K562 (cell line): ENCODE data around the gene UBE2E2. TPM values are rescaled to one million over a fixed set of nuclear protein-coding genes. Genes with fewer than 3 reads are reported as not detected.

Experiments
- ATAC-seq: fragments of 200-7000 bp; cut with Tn5 transposase; 3 replicates; pipeline ENCODE4 v1.9.1; 2020; ENCODE audit warnings: moderate library complexity
- BruUV-seq: library from RNA; stranded (reverse); fragments of 400-500 nt; replicated peaks from 2 replicates; lab custom pipeline; 2021; lab: Mats Ljungman, UMichigan
- CTCF ChIA-PET: fragments of 300-600 bp; formaldehyde crosslinking; extraction: SDS; loops from one replicate; lab custom pipeline; 2021; ENCODE audit warnings: low intra/inter-chr PET ratio; lab: Yijun Ruan, JAX
- POLR2A ChIA-PET: fragments of 300-600, 350-650 bp; sonication (Branson Sonifier 250); formaldehyde crosslinking; extraction: SDS; loops from one replicate; lab custom pipeline; 2021; ENCODE audit warnings: antibody characterized with exemption, inconsistent platforms; lab: Yijun Ruan, JAX
- DNase-seq, 4 experiments: peaks; one replicate each; pipeline versions ENCODE4 v3.0.0 to v3.0.0-alpha.2; 2011 to 2018; ENCODE audit warnings: low spot score in 3 of 4, mixed read lengths in 3 of 4; ENCODE audit errors: extremely low read depth in 1 of 4
- FAIRE-seq: peaks from 2 replicates; lab custom pipeline; 2011; peaks lifted over from hg19 to GRCh38; lab: Jason Lieb, UNC
- H2AFZ ChIP-seq: 2 replicates; pipeline ENCODE4 v1.6.0; 2011; ENCODE audit warnings: low read depth, low read length, control low read depth, inconsistent platforms
- H3K27ac ChIP-seq: fragments of 200-600 bp; 3 replicates; pipeline ENCODE4 v1.8.0; 2011; ENCODE audit warnings: low read depth, mild to moderate bottlenecking, control low read depth, inconsistent platforms, low read length, moderate library complexity, mixed read lengths; ENCODE audit errors: extremely low read depth
- H3K27me3 ChIP-seq, 2 experiments: fragments of 300-600 bp in 1 of 2; 2 replicates in 1 of 2; 3 replicates in 1 of 2; pipeline versions ENCODE4 v1.6.0 to v1.8.0; 2011; ENCODE audit warnings: inconsistent platforms in 2 of 2, low read length in 2 of 2, mild to moderate bottlenecking in 1 of 2, mixed read lengths in 1 of 2, moderate library complexity in 1 of 2; ENCODE audit not compliant: control insufficient read depth in 2 of 2, insufficient read depth in 2 of 2
- H3K36me3 ChIP-seq: fragments of 300-600 bp; 3 replicates; pipeline ENCODE4 v1.8.0; 2011; ENCODE audit warnings: mild to moderate bottlenecking, low read length, inconsistent platforms; ENCODE audit not compliant: control insufficient read depth, insufficient read depth
- H3K4me1 ChIP-seq, 2 experiments: fragments of 200-600 bp in 1 of 2; replicated peaks in 1 of 2; 2 replicates in 1 of 2; 3 replicates in 1 of 2; pipeline versions ENCODE4 v1.5.1 to v1.8.0; 2011; ENCODE audit warnings: inconsistent platforms in 2 of 2, low read length in 2 of 2, mild to moderate bottlenecking in 1 of 2, mixed read lengths in 1 of 2, moderate library complexity in 1 of 2; ENCODE audit not compliant: control insufficient read depth in 2 of 2, insufficient read depth in 2 of 2
- H3K4me2 ChIP-seq: 2 replicates; pipeline ENCODE4 v1.6.1; 2011; ENCODE audit warnings: low read length, control low read depth, inconsistent platforms, mixed read lengths; ENCODE audit not compliant: insufficient read depth
- H3K4me3 ChIP-seq: fragments of 200-600 bp; sonication (generic), shearing (Covaris generic); 2 replicates; pipeline ENCODE4 v1.5.1; 2016; ENCODE audit warnings: control low read depth, inconsistent platforms
- H3K79me2 ChIP-seq: fragments of 200-600 bp; 3 replicates; pipeline ENCODE4 v1.8.0; 2011; ENCODE audit warnings: low read length, inconsistent platforms; ENCODE audit not compliant: control insufficient read depth, insufficient read depth
- H3K9ac ChIP-seq, 2 experiments: 2 replicates each; pipeline versions ENCODE4 v1.6.0 to v1.6.1; 2011; ENCODE audit warnings: low read depth in 2 of 2, low read length in 2 of 2, control low read depth in 1 of 2, inconsistent platforms in 1 of 2, mild to moderate bottlenecking in 1 of 2, mixed read lengths in 1 of 2; ENCODE audit not compliant: insufficient read depth in 1 of 2
- H3K9me1 ChIP-seq: one replicate; pipeline ENCODE4 v1.6.0; 2011; ENCODE audit warnings: inconsistent platforms, mild to moderate bottlenecking, low read length, moderate library complexity; ENCODE audit not compliant: control insufficient read depth, insufficient read depth
- H3K9me3 ChIP-seq: replicated peaks from 2 replicates; pipeline ENCODE4 v1.5.1; 2011; ENCODE audit warnings: low read depth, low read length, inconsistent platforms; ENCODE audit not compliant: control insufficient read depth, insufficient read depth
- H4K20me1 ChIP-seq: replicated peaks from 2 replicates; pipeline ENCODE4 v1.6.1; 2011; ENCODE audit warnings: low read length, inconsistent platforms, mixed read lengths; ENCODE audit not compliant: control insufficient read depth, insufficient read depth
- BDP1 ChIP-seq: IDR thresholded peaks from 3 replicates; pipeline ENCODE4 v1.6.1; 2011; ENCODE audit not compliant: insufficient read length, insufficient read depth
- CAMTA2 ChIP-seq: fragments of 250-450 bp; sonication (Bioruptor Pico); conservative IDR thresholded peaks from 2 replicates; pipeline ENCODE4 v1.5.1; 2022
- GTF3C2 ChIP-seq: IDR thresholded peaks from 3 replicates; pipeline ENCODE4 v1.6.1; 2011; ENCODE audit warnings: borderline replicate concordance, mild to moderate bottlenecking, moderate library complexity; ENCODE audit not compliant: insufficient read length; ENCODE audit errors: extremely low read depth
- HDAC8 ChIP-seq: fragments of 450-650 bp; IDR thresholded peaks from 2 replicates; pipeline ENCODE4 v1.6.1; 2016; ENCODE audit warnings: mild to moderate bottlenecking, missing genetic modification characterization, moderate library complexity, missing compliant biosample characterization
- PPARD ChIP-seq: fragments of 250-450 bp; sonication (Bioruptor Pico); IDR thresholded peaks from 2 replicates; pipeline ENCODE4 v1.8.0; 2022; ENCODE audit warnings: inconsistent platforms, mild to moderate bottlenecking, moderate library complexity
- PTBP1 ChIP-seq: fragments of 200-400 bp; formaldehyde crosslinking; IDR thresholded peaks from 2 replicates; pipeline ENCODE4 v1.6.1; 2017; ENCODE audit warnings: low read depth, low read length
- RBBP5 ChIP-seq: fragments of 200-600 bp; sonication (generic); IDR thresholded peaks from 2 replicates; pipeline ENCODE4 v1.6.1; 2012; ENCODE audit warnings: borderline replicate concordance, mild to moderate bottlenecking, low read length, control low read depth, inconsistent platforms; ENCODE audit not compliant: insufficient read depth, poor library complexity, severe bottlenecking
- TCFL5 ChIP-seq: fragments of 250-450 bp; sonication (Bioruptor Pico); conservative IDR thresholded peaks from 2 replicates; pipeline ENCODE4 v1.6.1; 2021; ENCODE audit warnings: mild to moderate bottlenecking, moderate library complexity, matching md5 sums
- TRIM28 ChIP-seq: fragments of 450-650 bp; IDR thresholded peaks from 2 replicates; pipeline ENCODE4 v1.6.1; 2017
- WGBS: fragments of 100-300 bp; shearing (Covaris generic); methylation state at CpG from one replicate; pipeline ENCODE4 v1.1.6; 2016; ENCODE audit warnings: low coverage, mixed read lengths; ENCODE audit not compliant: insufficient coverage; ENCODE audit errors: missing lambda C conversion rate; 5-methylcytosine and 5-hydroxymethylcytosine counted together
- in situ Hi-C: fragments of 300-500 bp; cut with MboI; formaldehyde crosslinking; loops from 4 replicates; pipeline ENCODE4 v1.15.0; 2018; ENCODE audit warnings: inconsistent platforms, mixed read lengths
- intact Hi-C: fragments of 100-400 bp; cut with micrococcal nuclease; formaldehyde crosslinking; loops from 2 replicates; pipeline ENCODE4 v1.14.2; 2022
- polyA plus RNA-seq, 8 experiments: library from polyadenylated mRNA; depleted of rRNA in 4 of 8; stranded (reverse) in 5 of 8; unstranded in 3 of 8; fragments of >200 nt; fragmentation: Nextera tagmentation in 2 of 8; fragmentation: Illumina TruSeq in 1 of 8; extraction: Ambion mirVana in 2 of 8; extraction: Trizol in 1 of 8; gene quantifications; 2 replicates each; pipeline versions ENCODE4 v1.2.1 to v1.2.3, GENCODE V29; 2011 to 2014; ENCODE audit warnings: inconsistent platforms in 1 of 8, missing spikeins in 1 of 8
- total RNA-seq, 7 experiments: library from RNA; depleted of rRNA in 6 of 7; stranded (reverse); fragments of >200 nt in 6 of 7; fragmentation: Illumina TruSeq in 2 of 7; extraction: Trizol in 2 of 7; gene quantifications; 2 replicates each; pipeline versions ENCODE4 v1.2.1 to v1.2.3, GENCODE V29; 2011 to 2021; ENCODE audit warnings: low replicate concordance in 1 of 7

Gene UBE2E2
- total and polyA plus RNA-seq, 9 of the 15 experiments (the other 6 are each of a cell fraction or from before 2014, with no cell fraction given): 0.22 to 5.1 (median 1.9) TPM

- ATAC-seq: no peak
- no peaks in the 10 kb centered on the region for H4K20me1 ChIP-seq
- in situ Hi-C loops: no loop called here
- no peak overlapping the region for H3K4me2 ChIP-seq
- H2AFZ ChIP-seq: no peak overlapping the region
- H3K9me1 ChIP-seq: no peaks in the 10 kb centered on the region
- BruUV-seq: no TSS peak
- intact Hi-C loops: no loop called here
- no peaks in the 10 kb centered on the region for H3K9me3 ChIP-seq
- WGBS: 0% methylated on average over 4 of the region's 4 CpGs
- FAIRE-seq: no peak
- H3K4me1 ChIP-seq: no peaks in the 10 kb centered on the region
- H3K27ac ChIP-seq: no peak overlapping the region
- DNase-seq: no peak
- H3K4me3 ChIP-seq: no peak overlapping the region
- no peaks in the 10 kb centered on the region for H3K79me2 ChIP-seq
- POLR2A ChIA-PET: interaction anchor here (0.6 to 0.7 kb wide), 2 partner anchors 119 to 186 kb away, joined by 3 to 4 read pairs; no protein-coding TSS in a partner anchor
- H3K9ac ChIP-seq: no peak overlapping the region
- H3K36me3 ChIP-seq: no peaks in the 10 kb centered on the region
- H3K27me3 ChIP-seq: no peaks in the 10 kb centered on the region
- TF ChIP-seq TRIM28 (no peak), CAMTA2 (CRISPR knock-in tag) (no peak), BDP1 (no peak)
- CTCF ChIA-PET: no interaction called here
These were observed 36.3 kb downstream of the UBE2E2 start for GRCh38 chr3:23239211-23240068.

GRCh38 chr3:23240171-23240785 is 37.2 kb downstream of the UBE2E2 start:
- Histone ChIP-seq H3K9ac (no peak overlapping the region), H3K4me3 (no peak overlapping the region), H3K36me3 (no peaks in the 10 kb centered on the region), H3K4me2 (no peak overlapping the region), H2AFZ (no peak overlapping the region), H3K4me1 (no peaks in the 10 kb centered on the region), H3K27ac (no peak overlapping the region), H3K27me3 (no peaks in the 10 kb centered on the region), H3K9me3 (no peaks in the 10 kb centered on the region), H3K9me1 (no peaks in the 10 kb centered on the region), H4K20me1 (no peaks in the 10 kb centered on the region), H3K79me2 (no peaks in the 10 kb centered on the region)
- intact Hi-C loops (no loop called here), in situ Hi-C loops (no loop called here)
- ChIA-PET POLR2A (interaction anchor here (0.6 to 0.7 kb wide), 2 partner anchors 118 to 185 kb away, joined by 3 to 4 read pairs; no protein-coding TSS in a partner anchor), CTCF (no interaction called here)
- FAIRE-seq: no peak
- BruUV-seq: no TSS peak
- 0% methylated on average over 3 of the region's 3 CpGs for WGBS
- no peak for DNase-seq
- ATAC-seq: no peak
- TF ChIP-seq PPARD (CRISPR knock-in tag) (no peak), RBBP5 (no peak), TCFL5 (CRISPR knock-in tag) (no peak), HDAC8 (tag) (no peak), GTF3C2 (no peak), PTBP1 (no peak)
